ENCODE results near the gene ETV4. TPM values are rescaled to one million over a fixed set of nuclear protein-coding genes. Genes with fewer than 3 reads are reported as not detected.

The ETV4 gene
- total and polyA plus RNA-seq, 2 of the 13 experiments (the other 11 are each of a cell fraction or from before 2014, with no cell fraction given), result 128 to 330 TPM

DNA sequence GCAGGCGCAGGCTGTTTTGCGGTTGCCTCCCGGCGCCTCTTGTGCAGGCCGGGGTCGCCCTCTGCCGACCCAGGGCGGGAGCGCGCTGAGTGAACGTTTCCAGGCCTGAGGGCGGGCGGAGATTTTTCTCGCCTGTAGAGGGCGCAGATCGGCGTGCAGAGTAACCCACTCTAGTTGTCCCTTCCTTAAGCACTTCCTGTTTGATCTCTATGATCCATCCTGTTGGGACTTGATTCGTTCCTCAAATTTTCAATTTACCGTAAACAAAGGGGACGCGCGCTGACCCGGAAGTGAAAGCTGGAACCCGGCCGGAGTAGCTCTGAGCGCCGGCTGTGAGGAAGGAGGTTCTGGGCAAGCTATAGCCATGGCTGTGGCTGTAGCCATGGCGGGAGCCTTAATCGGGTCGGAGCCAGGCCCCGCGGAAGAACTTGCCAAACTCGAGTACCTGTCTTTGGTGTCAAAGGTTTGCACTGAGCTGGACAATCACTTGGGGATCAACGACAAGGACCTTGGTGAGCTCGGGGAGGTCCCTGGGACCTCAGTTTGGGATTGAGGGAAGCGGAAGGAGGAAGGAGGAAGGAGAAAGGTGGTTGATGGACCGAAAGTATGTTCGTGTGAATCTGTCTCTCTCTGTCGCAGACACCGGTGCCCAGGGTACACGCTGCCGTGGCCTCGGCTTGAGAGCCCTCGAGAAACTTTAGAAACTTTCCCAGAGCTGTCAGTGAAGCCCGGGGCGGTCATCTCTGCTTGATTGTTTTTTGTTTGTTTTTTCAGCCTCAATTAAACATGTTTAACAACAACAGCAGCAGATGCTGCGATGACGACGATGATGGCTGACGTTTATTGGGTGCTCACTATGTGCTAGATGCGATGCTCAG lies 62.2 kb downstream of the ETV4 start, which contains the start of gene DHX8 (continued):
- TF ChIP-seq PAWR (CRISPR knock-in tag; IDR thresholded peaks at IDR 0.05; ENCODE audit: borderline replicate concordance) (peak; percentile 42; the same call in 1 of the 2 replicates), CCDC6 (CRISPR knock-in tag; IDR thresholded peaks at IDR 0.05) (peak; percentile 85; the same call in 1 of the 2 replicates), MBD4 (IDR thresholded peaks at IDR 0.05; ENCODE audit: borderline replicate concordance, low read length) (no peak; the same call in 1 of the 2 replicates), FOXK2 (IDR thresholded peaks at IDR 0.05) (peak; percentile 99), BHLHE40 (IDR thresholded peaks at IDR 0.05; ENCODE audit: low read length) (peak; percentile 58; the same call in 1 of the 2 replicates), JARID2 (CRISPR knock-in tag; IDR thresholded peaks at IDR 0.05; ENCODE audit: insufficient replicate concordance) (peak; percentile 48), ZNF749 (CRISPR knock-in tag; IDR thresholded peaks at IDR 0.05; ENCODE audit: borderline replicate concordance) (peak; percentile 76; the same call in 1 of the 2 replicates), ARID2 (CRISPR knock-in tag; IDR thresholded peaks at IDR 0.05; ENCODE audit: borderline replicate concordance) (no peak; the same call in 1 of the 2 replicates), RFX5 (IDR thresholded peaks at IDR 0.05; ENCODE audit: low read depth, low read length) (no peak; the same call in 1 of the 2 replicates), NR1H2 (CRISPR knock-in tag; IDR thresholded peaks at IDR 0.05; ENCODE audit: borderline replicate concordance, low read depth) (no peak), ZNF296 (CRISPR knock-in tag; conservative IDR thresholded peaks at IDR 0.05) (no peak), ZMYM4 (CRISPR knock-in tag; IDR thresholded peaks at IDR 0.05) (peak; percentile 98), ZBTB1 (CRISPR knock-in tag; IDR thresholded peaks at IDR 0.05; ENCODE audit: borderline replicate concordance) (no peak), ZNF556 (CRISPR knock-in tag; IDR thresholded peaks at IDR 0.05; ENCODE audit: borderline replicate concordance) (peak; percentile 96), ZNF235 (CRISPR knock-in tag; IDR thresholded peaks at IDR 0.05; ENCODE audit: borderline replicate concordance) (0 out of 2 replicates have a peak, but pooled peaks have one; percentile 16), ZNF251 (CRISPR knock-in tag; IDR thresholded peaks at IDR 0.05) (peak; percentile 82; the same call in 1 of the 2 replicates), MAFK (conservative IDR thresholded peaks at IDR 0.05 in 1 of 2, IDR thresholded peaks at IDR 0.05 in 1 of 2; ENCODE audit: low read length in 2 of 2) (peak in 1 of 2 experiments; percentile 24; a peak in 1 of 4 replicates), EZH2 (conservative IDR thresholded peaks at IDR 0.05; ENCODE audit: low read depth, low read length) (no peak), NFYB (CRISPR knock-in tag; IDR thresholded peaks at IDR 0.05) (peak; percentile 85), MTA3 (CRISPR knock-in tag; IDR thresholded peaks at IDR 0.05) (no peak), ZNF501 (CRISPR knock-in tag; IDR thresholded peaks at IDR 0.05) (peak; percentile 99), KLF6 (CRISPR knock-in tag; IDR thresholded peaks at IDR 0.05) (peak; percentile 52; the same call in 1 of the 2 replicates), GABPB1 (CRISPR knock-in tag; IDR thresholded peaks at IDR 0.05) (peak; percentile 99), ZNF644 (CRISPR knock-in tag; IDR thresholded peaks at IDR 0.05; ENCODE audit: low read depth) (no peak), ZSCAN31 (CRISPR knock-in tag; IDR thresholded peaks at IDR 0.05; ENCODE audit: low read depth) (peak; percentile 99), HOXA9 (CRISPR knock-in tag; IDR thresholded peaks at IDR 0.05; ENCODE audit: borderline replicate concordance) (no peak), SRSF9 (IDR thresholded peaks at IDR 0.05; ENCODE audit: borderline replicate concordance, insufficient read depth, low read depth, low read length, poor library complexity, severe bottlenecking) (no peak), ZNF33A (CRISPR knock-in tag; IDR thresholded peaks at IDR 0.05; ENCODE audit: borderline replicate concordance) (peak; percentile 97; the same call in 1 of the 2 replicates)
- TF ChIP-seq, protein P1, sequence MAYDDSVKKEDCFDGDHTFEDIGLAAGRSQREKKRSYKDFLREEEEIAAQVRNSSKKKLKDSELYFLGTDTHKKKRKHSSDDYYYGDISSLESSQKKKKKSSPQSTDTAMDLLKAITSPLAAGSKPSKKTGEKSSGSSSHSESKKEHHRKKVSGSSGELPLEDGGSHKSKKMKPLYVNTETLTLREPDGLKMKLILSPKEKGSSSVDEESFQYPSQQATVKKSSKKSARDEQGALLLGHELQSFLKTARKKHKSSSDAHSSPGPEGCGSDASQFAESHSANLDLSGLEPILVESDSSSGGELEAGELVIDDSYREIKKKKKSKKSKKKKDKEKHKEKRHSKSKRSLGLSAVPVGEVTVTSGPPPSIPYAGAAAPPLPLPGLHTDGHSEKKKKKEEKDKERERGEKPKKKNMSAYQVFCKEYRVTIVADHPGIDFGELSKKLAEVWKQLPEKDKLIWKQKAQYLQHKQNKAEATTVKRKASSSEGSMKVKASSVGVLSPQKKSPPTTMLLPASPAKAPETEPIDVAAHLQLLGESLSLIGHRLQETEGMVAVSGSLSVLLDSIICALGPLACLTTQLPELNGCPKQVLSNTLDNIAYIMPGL (CRISPR knock-in tag; IDR thresholded peaks at IDR 0.05; ENCODE audit: borderline replicate concordance in 1 of 2, low read depth in 1 of 2), result peak; percentile 98 to 99
